HG03135 (cell line): Measurements from ENCODE around the gene LARGE1.

Experiments
- ATAC-seq: cut with Tn5 transposase; IDR thresholded peaks from one replicate; pipeline ENCODE4 v1.9.1; 2021; ENCODE audit warnings: mild to moderate bottlenecking, moderate library complexity; ENCODE audit not compliant: unreplicated experiment

The LARGE1 gene

GRCh38 chr22:33678523-33678922, 241.8 kb downstream of the LARGE1 start:
- ATAC-seq, result no peak

- no peak for ATAC-seq
These were observed 242.7 kb downstream of the LARGE1 start for GRCh38 chr22:33677536-33677935.

DNA sequence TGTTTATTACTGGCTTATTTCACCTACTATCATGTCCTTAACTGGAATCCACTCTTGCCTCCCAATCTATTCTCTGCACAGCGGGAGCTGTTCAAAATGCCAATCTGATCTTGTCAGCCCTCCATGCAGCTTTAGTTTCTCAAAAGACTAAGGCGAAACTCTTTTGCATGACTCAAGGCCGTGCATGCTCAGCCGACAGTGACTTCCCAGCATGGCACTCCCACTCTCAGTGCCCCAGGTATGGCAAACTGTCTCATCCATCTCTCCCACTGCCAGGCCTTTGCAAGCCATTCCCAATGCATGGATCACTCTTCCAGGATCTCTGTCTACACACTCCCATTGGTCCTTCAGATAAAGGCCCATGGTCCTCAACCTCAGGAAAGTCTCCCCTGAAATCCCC, 245.9 kb downstream of the LARGE1 start:
- ATAC-seq, result no peak

GRCh38 chr22:33669746-33670145, 250.5 kb downstream of the LARGE1 start:
- no peak for ATAC-seq

DNA sequence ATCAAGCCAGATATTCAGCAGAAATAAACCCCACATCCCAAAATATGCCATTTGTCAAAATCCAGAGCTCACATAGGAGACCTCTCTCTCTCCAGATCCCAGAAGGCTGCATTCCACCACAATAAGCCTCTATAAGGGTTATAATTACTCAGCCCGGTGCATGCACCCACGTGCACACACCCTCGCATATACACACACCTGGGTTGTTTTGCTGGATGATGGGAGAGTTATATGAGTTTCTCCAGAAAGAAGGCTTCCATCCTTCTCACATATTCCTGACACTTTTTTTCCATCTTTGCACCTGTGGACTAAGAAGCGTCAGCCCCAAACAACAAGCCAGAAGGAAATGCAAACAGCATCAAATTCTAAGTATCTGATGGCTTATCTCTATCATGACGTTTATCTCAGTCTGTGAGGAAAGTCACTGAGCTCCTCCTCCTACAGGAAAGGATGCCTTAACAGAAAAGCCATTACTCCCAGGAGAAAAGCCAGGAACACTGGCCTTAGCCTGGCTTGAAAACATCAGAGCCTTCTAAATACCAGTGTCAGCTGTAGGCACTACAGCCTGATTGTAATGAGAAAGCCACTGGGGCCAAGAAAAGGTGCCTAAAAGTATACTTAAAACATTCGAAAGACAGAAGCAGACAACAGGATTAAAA, 253.2 kb downstream of the LARGE1 start:
- ATAC-seq, result no peak

DNA sequence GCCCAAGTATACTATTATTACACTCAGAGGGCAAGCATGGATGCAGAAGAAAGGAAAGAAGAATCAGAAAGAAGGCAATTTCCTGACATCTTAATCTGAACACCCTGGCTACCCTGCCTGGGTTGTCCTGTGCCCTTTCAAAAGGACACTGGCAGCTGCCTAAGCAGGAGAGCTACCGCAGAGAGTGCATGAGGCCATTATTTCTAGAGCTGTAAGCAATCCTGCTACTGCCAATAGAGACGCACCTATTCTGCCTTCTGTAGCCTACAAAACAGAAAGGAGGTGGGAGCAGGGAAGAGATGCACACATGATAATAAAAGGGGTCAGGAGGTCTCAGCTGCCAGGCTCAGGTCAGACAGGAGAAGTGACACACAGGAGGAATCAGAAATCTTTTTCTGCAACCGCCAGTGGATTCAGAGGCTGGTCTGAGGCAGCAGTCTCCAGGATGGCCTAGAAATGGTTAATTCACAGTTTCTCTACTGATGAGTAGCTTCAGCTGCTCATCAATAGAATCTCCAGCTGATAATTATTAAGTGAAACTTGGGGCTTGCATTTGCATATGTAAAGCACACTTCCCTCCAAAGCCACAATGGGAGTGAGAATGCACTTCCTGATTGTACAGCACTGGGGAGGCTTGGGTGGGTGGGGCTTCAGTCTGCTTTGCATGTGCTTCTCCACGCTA, 253.9 kb downstream of the LARGE1 start:
- ATAC-seq, result no peak

DNA sequence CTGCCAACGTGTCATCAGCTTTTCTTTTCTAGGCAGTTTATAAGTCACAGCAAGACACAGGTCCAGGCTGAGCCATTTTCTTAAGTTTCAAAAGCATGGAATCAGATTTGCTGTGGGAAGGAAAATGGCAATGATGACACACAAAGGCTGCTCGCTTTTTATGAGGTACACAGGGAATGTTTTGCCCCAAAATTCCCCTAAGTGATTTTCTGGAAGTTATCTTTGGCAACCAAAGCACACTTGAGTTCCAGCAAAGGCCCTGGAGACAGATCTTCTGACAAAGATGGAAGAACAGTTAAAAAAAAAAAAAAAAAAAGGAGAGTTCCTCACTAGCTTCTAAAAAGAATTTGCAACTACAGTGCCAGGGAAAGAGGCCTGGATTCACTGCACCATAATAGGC, 260.8 kb downstream of the LARGE1 start:
- ATAC-seq, result no peak

GRCh38 chr22:33658775-33659174, 261.5 kb downstream of the LARGE1 start:
- ATAC-seq, result no peak

- ATAC-seq, result no peak
These were observed 262.6 kb downstream of the LARGE1 start for GRCh38 chr22:33657670-33658069.

DNA sequence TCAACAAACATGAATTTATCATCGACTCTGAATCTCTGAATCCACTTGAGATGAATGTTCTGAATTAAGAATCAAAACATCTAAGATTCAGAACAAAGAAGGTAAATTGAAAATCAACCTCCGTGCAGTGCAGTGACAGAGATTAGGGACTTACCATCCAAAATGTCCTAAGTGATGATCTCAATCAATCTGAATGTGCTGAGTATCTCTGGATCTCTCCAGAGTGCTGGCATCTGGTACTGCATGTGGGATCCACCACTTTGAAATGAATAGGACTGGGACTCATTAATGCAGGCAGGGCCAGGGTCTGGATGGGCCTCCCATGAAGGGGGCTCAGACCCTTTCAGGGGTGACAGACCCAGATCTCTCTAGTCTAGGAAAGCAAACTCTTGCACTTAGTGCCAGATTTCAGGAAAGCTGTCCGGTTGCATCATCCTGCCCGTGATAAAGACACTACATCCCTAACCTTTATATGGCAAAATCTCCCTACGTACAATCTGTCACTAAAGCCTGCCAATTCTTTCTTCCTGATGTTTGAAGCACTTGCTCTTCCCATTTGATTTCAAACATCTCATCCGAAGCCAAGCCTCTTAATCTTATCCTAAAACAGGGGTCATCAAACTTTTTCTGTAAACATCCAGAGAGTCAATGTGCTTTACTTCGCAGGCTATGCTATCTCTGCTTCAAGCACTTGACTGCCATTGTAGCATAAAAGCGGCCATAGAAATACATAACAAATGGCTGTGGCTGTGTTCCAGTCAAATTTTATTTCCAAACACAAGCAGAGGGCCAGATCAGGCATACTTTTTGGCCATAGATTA, 263.3 kb downstream of the LARGE1 start:
- no peak for ATAC-seq

DNA sequence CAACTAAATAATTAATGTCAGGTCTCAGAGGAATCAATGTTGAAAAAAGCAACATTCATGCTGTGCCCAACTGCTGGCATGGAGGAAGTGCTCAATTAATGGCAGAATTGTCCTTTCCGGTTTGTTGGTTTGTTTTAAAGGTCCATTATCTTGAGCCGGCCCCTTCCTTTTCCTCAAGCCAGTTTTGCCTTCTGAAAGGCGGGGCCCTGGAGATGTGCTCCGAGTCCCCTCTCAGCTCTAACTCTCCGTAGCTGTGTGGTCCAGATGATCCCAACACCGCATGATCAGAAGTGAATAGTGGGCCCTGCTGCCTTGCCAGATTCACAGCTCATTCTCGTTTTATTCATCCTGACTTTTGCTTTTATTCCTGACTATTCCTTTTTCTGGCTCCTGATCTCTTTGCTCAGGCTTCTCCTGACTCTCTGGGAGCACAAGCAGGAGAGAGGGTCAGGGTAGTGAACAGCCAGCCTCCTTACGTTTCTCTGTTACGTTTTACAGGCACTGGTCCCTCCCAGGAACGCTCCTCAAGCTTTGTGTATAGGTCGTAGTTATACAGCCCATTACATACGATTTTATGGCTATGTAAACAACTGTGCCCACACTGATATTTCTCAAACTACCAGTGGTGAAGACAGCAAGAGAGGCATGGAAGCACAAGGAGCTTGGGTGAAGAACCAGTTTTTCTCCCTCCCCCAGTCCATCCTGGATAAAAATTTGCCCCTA, 265.9 kb downstream of the LARGE1 start:
- ATAC-seq, result no peak

GRCh38 chr22:33653532-33654063, 266.7 kb downstream of the LARGE1 start:
- no peak for ATAC-seq

- no peak for ATAC-seq
These were observed 267.7 kb downstream of the LARGE1 start for GRCh38 chr22:33652615-33653014.

DNA sequence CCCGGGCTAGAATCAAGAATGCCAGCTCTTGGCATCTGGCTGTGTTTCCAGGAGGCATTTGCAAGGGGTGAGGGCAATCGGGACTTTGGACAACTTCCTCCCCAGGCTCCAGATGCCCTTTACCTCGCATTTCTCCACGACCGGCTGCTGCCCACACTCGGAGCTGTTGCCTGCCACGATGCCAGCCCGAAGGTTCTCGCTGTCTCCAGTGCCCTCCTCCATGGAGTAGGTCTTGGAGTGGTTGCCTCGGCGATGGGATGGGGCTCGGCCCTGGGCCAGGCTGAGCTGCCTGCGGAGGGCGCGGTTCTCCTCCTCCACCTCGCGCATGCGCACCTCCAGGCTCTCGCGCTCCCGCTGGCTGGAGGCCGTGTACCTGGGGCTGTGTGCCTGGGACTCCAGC, 270.0 kb downstream of the LARGE1 start:
- no peak for ATAC-seq

DNA sequence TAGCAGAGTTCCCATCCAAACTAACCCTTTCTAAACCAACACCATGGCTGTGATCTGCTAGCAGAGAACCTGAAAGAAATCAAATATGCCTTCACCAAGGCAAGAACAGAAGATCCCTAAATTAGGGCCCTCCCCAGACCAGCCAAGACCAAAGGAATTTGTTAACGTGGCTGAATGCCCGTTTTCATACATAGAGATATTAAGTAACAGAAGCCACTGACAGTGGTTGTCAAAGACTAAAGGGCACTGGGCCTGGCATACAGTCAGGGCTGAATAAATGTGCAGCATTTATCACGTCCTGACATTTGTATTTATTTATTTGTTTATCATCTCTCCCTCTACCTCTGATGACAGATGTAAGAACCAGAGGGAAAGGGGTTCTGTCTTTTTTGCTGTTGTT, 271.8 kb downstream of the LARGE1 start:
- no peak for ATAC-seq

- ATAC-seq, result no peak
These were observed 279.4 kb downstream of the LARGE1 start for GRCh38 chr22:33640900-33641299.

GRCh38 chr22:33639588-33640254, 280.6 kb downstream of the LARGE1 start:
- ATAC-seq, result no peak

DNA sequence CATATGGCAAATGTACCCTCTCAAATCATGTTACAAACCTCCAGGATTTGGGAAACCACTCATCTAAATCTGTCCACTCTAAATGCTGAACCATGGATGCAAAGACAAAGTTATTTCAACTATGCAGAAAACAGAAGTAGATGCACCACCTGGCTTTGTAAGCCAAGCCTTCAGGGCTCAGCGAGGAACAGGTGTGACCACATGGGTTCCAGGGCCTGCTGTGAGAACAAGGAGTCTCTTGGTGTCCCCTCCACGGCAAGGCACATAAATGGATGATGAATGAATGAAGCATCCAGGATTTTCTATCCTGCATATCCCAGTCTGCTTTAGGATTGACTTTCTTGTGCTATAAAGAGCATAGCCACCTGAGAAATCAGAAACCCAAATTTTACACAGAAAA, 284.5 kb downstream of the LARGE1 start:
- no peak for ATAC-seq

DNA sequence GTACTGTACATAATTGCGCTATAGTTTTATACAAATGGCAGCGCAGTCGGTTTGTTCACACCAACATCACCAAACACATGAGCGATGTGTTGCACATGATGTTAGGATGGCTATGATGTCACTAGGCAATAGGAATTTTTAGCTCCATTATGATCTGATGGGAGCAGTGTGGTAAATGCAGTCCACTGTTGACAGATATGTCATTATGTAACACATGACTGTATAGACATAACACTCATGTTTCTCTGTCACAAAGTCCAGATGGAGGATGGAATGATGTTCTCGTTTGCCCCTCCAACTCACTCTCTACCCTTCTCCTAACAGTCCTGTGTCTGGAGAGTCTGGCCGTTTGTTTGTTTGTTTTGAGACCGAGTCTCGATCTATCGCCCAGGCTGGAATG, 288.5 kb downstream of the LARGE1 start:
- ATAC-seq, result no peak

GRCh38 chr22:33625959-33626358, 294.3 kb downstream of the LARGE1 start:
- no peak for ATAC-seq
